ENCODE data around the gene DYNC2I2.

DNA sequence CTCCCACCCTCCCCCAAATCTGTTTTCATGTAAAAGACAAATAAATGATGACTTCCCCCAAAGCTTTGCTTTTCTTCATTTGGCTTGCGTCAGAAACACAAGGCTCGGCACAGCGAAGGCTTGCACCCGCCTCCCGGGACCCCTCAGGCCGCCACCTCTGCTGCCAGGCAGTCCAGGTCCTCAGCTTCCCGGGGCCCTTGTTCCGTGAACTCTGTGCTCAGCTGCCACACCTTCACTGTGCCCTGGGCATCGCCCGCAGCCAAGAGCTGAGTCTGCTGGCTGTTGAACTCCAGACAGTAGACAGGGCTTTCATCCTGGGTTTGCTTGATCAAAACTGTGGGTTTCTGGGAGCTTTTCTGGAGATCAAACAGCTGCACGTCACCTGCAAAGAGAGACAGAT, 23.0 kb downstream of the DYNC2I2 start:
- no peak for TF ChIP-seq EZH2 (IDR thresholded peaks at IDR 0.05; ENCODE audit: insufficient read depth, poor library complexity, severe bottlenecking)
- TF ChIP-seq EZH2phosphoT487 (IDR thresholded peaks at IDR 0.05; ENCODE audit: insufficient read depth, low read depth), result no peak
